Posterior vena cava (tissue), 2 donors: ENCODE measurements around the gene GLIS1. TPM values are rescaled to one million over a fixed set of nuclear protein-coding genes. Genes with fewer than 3 reads are reported as not detected.

Source experiments
- DNase-seq: peaks from one replicate; pipeline ENCODE4 v3.0.0-alpha.2; 2020; ENCODE audit warnings: low spot score
- intact Hi-C, 2 donors: fragments of 100-400 bp; cut with DNase I; formaldehyde crosslinking; loops; one replicate each; pipeline versions ENCODE4 v1.14.1 to v1.14.2; 2022 to 2023
- total RNA-seq, 2 donors: library from RNA; stranded (reverse); fragmentation: NEBNext Ultra II Directional; extraction: Animal tissue kit (Norgen Biotek cat#: 25700); gene quantifications; one replicate each; pipeline ENCODE4 v1.2.1, GENCODE V29; 2021
- donor health status: DM: yes; HTN: yes; CAD: no.
- donor health status: DM: yes; HTN: yes; CAD: no.

Gene GLIS1
- total RNA-seq, 2 donors from 2014 or later, result 0.74 to 1.7 TPM

DNA sequence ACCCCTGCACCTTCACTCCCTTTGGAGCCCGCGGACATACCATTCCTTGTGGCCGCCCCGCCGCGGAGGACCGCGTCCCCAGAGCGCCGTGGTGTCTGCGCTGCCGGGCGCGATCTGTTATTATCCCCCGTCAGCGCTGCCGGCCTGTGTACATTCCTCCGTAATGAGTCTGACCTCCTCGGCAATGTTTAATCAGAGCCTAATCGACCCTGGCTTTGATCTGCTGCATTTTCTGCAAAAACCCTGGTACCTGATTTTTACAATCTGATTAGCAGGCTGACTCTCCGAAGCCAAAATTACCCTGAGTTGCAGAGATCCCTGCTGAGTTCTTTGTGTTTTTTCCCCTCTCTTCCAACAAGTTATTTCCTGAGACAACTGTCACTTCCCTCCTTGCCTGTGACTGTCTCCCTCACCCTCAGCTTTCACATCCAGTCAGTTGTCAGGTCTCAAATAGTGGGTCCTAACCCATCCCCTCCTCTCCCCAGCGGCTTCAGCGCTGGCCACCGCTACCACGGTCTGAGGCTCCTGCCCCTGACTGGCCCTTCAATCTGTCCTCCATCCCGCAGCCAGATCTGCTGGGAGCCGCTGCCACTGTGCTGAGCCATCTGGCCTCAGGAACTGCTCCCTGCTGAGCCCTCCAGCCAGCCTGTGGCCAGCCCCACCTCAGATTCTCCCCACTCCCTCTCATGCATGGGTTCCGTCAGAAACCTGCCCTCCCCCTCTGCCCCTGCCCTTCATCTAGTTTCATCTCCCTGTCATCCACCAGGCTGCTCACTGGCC lies 53.5 kb downstream of the GLIS1 start:
- DNase-seq, result no peak
- intact Hi-C loops, result no loop called here

DNA sequence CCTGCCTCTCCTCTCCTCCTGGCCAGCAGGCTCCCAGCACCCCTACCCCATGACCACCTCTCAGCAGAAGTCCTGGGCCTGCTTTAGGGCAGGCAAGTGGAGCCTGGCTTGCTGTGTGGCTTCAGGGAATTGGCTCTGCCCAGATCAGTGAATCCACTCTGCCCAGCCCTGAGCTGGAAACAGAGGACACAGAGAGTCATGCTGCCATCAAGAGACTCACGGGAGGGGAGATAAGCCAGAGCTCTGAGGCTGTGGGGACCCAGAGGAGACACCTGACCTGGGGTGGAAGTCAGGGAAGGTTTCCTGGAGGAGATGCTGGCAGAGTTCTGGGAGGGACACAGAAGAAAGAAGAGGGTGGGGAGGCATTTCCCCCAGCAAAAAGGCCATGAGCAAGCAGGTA lies 54.2 kb downstream of the GLIS1 start:
- intact Hi-C loops, result loop anchor here in 1 of 2 donors (5.0 kb wide), 1 partner anchor 197 kb away; no protein-coding TSS in a partner anchor
- DNase-seq, result no peak

DNA sequence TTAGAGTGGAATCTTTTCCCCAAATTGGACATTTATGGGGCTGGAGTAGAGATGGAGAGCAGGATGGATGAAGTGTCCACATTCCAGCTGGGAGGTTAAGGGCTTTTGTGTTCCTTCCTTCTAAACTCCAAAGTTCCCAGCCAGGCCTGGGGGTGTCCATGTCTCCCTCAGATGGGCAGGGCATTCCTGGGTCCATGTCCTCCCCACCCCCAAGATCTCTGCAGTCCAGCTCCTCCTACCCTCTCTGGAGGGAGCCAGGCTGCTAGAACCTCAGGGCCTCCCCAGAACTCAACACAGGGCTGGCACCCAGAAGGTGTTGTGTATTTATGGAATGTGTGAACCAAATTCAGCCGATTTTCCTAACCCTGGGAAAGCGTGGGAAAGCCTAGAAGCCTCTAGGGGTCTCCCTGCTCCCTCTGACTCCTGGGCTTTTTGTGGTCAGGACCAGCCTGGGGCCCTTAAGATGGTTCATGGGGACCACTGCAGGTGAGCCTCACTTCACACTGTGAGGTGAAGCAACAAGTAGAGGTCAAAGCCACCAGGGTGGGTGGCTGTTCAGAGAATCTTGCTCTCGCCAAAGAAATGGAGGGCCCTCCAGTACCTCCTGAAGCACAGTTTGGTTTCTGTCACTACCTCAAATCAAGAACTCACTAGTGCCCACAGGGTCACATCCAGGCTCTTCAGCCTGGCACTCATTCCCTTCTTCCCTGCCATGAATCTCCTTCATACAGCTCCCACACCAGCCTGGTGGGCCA lies 54.8 kb downstream of the GLIS1 start:
- intact Hi-C loops, result loop anchor here in 1 of 2 donors (5.0 kb wide), 1 partner anchor 197 kb away; no protein-coding TSS in a partner anchor
- no peak for DNase-seq

GRCh38 chr1:53682881-53683280 lies 56.1 kb downstream of the GLIS1 start:
- no peak for DNase-seq
- intact Hi-C loops, result loop anchor here in 1 of 2 donors (5.0 kb wide), 1 partner anchor 196 kb away; no protein-coding TSS in a partner anchor

DNA sequence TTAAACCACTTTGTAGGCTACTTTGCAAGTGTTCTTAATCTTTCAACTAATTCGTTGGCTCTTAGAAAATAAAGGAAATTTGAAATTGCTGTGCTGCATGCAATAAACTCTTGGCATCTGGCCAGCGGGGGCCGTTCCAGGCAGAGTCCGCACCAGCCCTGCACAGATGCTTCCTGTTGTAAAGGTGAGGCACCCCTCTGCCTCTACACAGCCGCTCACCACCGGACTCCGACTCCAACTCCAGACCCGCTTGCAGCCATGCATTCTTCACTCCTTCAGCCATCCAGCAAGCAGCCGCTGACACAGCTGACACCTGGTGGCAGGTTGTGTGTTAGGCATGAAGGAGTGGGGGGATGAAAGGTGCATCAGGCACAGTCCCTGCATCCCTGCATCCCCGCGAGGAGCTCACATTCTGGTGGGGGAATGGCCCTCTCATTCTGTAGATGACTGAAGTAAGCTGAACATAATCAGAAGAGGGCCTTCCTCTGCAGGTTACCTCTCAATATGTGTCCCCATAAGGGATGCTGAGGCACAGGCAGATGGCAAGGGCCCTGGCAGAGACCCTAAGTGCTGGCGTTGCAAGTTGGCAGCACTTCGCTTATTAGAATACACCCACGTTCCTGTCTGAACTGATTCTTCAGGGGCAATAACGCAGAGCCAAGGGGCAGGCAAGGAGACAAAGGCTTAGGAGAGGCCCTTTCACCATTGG lies 56.8 kb downstream of the GLIS1 start:
- intact Hi-C loops, result loop anchor here in 1 of 2 donors (5.0 kb wide), 1 partner anchor 195 kb away; no protein-coding TSS in a partner anchor
- no peak for DNase-seq

GRCh38 chr1:53681351-53681976 lies 57.5 kb downstream of the GLIS1 start:
- intact Hi-C loops, result loop anchor here in 1 of 2 donors (5.0 kb wide), 1 partner anchor 194 kb away; no protein-coding TSS in a partner anchor
- DNase-seq, result no peak

DNA sequence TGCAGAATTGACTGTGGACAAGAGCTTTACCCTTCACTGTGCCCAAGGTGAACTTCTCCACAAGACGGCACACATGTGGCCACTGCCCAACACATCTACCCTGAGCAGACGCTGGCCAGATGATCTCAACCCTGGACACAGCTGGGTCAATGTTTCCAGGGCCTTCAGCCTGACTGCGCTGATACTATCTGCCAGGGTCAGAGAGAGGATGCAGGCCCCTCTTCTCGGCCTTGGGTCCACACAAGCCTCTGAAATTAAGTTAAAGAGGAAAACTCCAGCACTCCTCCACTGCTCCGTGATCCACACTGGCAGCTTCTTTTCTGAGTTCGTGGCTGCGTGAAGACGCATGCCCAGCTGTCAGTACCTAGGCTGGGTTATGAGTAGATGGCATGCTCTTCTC lies 58.1 kb downstream of the GLIS1 start:
- intact Hi-C loops, result loop anchor here in 1 of 2 donors (5.0 kb wide), 1 partner anchor 194 kb away; no protein-coding TSS in a partner anchor
- DNase-seq, result no peak

DNA sequence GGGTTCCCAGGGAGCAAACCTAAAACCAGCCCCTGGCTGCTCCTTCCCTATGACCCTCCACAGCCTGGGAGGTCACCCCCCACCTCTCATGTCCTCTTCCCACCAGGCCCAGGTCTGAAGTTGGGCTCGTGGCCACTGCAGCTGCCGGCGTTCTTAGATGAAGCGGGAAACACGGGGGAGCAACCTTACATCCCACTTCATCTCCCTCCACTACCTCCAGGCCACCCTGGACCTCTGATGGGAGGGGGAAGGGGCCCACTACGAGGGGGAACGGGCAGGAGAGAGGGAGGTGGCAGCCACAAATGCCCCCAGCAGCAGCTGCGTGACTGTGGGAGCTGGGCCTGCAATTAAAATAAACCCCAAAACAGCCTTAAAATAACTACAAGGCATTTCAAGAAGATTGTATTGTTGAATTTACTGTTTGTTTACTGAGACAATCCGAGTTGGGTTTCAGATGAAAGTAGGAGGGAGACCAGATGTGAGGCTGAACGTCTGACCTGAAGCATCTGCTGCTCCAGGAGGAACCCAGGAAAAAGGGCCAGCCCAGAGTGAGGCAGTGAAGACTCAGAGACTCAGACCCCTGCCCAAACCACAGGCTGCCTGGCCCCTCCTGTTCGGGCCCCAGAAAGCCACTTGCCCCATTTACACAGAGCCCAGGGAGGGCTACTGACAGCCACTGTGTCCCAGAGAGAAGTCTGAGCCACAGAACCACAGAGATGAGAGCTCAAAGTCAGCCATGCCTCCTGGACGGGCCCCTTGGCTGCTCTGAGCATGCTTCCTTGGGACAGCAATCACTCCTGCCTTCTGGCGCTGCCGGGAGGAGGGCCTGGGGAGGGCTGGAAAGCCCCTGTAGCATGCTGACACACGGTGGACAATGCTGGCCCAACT lies 59.8 kb downstream of the GLIS1 start:
- no peak for DNase-seq
- intact Hi-C loops, result no loop called here

DNA sequence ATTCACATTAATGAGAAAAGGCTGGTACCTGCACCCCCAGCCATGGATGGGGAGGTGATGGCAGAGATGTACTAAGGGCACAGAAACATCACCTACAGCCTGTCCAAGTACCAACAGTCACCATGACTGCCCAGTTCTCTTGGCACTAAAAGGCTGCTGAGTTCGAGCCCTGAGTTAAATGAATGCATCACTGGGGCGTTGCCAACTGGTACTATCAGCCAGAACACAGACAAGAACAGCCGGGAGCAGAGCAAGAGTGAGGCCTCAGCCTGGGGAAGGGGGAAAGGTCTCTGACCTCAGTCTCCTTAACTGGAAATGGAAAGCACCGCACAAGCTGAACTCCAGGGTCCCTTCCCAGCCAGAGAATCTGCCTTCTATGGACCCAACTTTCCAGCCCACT lies 60.5 kb downstream of the GLIS1 start:
- intact Hi-C loops, result no loop called here

GRCh38 chr1:53678046-53678445 lies 60.9 kb downstream of the GLIS1 start:
- no peak for DNase-seq
- intact Hi-C loops, result no loop called here

More for the DNA sequence above, 60.5 kb downstream of the GLIS1 start:
- no peak for DNase-seq

DNA sequence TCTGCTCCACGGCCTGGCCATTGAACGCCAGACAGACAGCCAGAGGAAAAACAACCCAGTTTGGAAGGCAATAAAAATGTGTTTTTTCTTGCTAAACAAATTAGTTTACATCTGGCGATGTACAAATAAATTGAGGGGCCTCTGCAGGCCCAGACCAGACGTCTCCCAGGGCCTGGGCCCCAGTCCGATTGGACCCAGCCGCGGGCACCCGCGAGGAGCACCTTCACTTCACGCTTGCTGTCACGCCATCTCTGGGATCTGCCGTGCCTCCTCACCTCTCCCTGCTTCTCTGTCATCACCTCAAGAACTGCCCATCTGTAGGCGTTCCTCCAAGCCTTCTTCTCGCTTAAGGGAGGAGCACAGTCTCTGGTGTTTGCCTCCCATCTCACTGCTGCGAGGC lies 61.5 kb downstream of the GLIS1 start:
- intact Hi-C loops, result no loop called here
- DNase-seq, result no peak

DNA sequence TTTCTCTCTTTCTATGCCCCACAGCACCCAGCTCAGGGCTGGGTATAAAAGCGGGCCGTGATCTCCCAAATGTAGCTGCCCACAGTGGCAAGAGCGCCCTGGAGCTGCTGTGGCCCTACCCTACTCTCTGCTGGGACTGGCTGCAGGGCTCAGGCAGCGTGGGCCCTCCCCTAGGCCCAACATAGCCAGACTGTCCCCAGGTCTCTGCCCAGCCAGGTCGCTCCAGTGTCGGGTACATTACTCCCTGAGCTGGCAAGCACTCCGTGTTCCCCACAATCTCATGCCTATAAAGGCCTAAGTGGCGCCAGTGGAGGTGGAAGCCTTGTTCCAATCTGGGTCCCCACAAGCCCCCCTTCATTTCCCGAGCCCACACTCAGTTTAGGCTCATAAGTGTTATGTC lies 66.2 kb downstream of the GLIS1 start:
- DNase-seq, result no peak
- intact Hi-C loops, result no loop called here

- intact Hi-C loops, result no loop called here
- no peak for DNase-seq
Observed at GRCh38 chr1:53672243-53672642, 66.7 kb downstream of the GLIS1 start.

DNA sequence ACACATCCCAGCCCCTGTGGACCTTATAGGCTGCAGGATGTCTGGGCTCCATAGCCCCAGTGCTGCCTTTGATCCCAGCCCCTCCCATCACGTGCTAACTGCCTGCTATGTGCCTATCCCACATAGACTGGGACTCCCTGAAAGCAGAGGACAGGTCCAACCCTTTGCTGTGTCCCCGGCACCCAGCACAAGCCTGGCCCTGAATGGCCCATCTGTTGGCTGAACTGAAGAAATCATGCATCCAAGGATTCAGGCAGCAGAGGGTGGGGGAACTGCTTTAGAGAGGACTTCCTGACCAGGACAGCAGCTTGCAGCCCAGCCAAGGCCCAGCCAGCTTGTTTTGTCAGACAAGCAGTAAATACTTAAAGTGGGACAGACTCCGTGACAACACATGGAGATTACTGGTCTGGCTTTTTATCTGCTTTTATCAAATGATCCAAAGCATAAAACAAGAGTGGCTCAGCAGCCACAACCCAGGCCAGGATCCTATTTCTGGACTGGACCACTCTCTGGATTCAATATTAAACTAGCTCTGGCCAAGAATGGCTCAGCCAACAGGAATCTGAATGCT lies 69.3 kb downstream of the GLIS1 start:
- intact Hi-C loops, result no loop called here
- peak; percentile 57 for DNase-seq

GRCh38 chr1:53666566-53666965 lies 72.4 kb downstream of the GLIS1 start:
- peak; percentile 36 for DNase-seq
- intact Hi-C loops, result no loop called here

- intact Hi-C loops, result no loop called here
- no peak for DNase-seq
Observed at GRCh38 chr1:53665996-53666395, 73.0 kb downstream of the GLIS1 start.

- intact Hi-C loops, result no loop called here
- DNase-seq, result peak; percentile 58
Observed at GRCh38 chr1:53663529-53664300, 75.2 kb downstream of the GLIS1 start.
